ENCODE data around the gene BAG1. TPM values are rescaled to one million over a fixed set of nuclear protein-coding genes. Genes with fewer than 3 reads are reported as not detected.
A peak's percentile ranks its signal among the peaks of the same experiment; 100 is the strongest.

The BAG1 gene
- polyA plus RNA-seq, 4 donors: 66.7 to 194 (median 132) TPM

DNA sequence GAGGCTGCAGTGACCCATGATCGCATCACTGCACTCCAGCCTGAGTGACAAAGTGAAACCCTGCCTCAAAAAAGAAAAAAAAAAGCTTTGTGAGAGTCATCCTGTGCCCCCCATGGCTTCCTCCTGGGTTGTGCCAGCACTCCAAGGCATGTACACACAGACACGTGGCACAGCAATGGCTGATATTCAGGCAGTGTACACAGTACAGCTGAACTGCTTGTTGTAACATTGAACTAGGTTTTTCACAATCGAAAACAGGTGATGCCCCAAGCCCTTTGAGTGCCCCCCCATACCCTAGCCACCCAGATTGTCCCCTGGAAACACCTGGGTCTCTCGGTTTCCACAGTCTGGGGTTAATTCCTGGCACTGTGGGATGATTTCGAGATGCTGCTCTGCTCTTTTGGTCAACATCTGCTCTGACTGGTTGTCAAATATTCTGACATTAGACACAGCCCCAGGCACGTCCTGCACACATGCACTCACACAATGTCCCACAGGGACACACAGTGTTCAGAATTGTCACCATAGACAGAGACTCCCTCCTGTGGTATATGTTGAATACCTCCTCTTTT is 15.3 kb downstream of the BAG1 start:
- no peak overlapping the region for H3K4me3 ChIP-seq (ENCODE audit: low read depth in 1 of 3, low read length in 3 of 3)
- 75 to 79% (median 77%) methylated on average over 6 of the region's 6 CpGs for WGBS, 3 donors
- peaks cover 0 to 5% (median 0%) of the 10 kb centered on the region in 3 donors for H3K4me1 ChIP-seq (ENCODE audit: control insufficient read depth in 3 of 3, insufficient read depth in 2 of 3, low read depth in 1 of 3, low read length in 2 of 3)
- H3K9me3 ChIP-seq (ENCODE audit: control insufficient read depth in 2 of 2, insufficient read depth in 1 of 2, low read depth in 1 of 2, low read length in 1 of 2): no peaks in the 10 kb centered on the region
- H3K27me3 ChIP-seq (ENCODE audit: control insufficient read depth in 3 of 3, insufficient read depth in 3 of 3, low read length in 3 of 3): no peaks in the 10 kb centered on the region
- DNase-seq: no peak
- H3K36me3 ChIP-seq (ENCODE audit: control insufficient read depth in 3 of 3, insufficient read depth in 2 of 3, low read depth in 1 of 3, low read length in 3 of 3): peaks cover under 1 to 50% (median 11%) of the 10 kb centered on the region in 3 donors
- no peak overlapping the region for H3K27ac ChIP-seq (ENCODE audit: low read depth in 1 of 3, low read length in 2 of 3)
- FAIRE-seq: no peak

DNA sequence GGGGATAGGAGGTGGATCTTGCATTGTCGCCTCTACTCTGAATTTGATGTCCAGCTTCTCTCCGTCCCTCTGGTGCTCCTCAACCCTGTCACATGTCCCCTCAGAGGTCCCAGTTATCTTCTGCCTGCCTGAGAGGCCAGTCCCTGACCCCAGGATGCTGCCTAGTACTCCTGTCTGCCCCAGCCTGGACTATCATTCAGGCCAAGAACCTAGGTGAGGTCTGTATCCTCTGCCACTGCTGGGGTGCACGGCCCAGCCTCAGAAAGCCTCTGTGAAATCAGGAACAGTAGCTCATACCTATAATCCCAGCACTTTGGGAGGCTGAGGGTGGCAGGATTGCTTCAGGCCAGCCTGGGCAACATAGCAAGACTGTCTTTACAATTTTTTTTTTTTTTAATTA is 15.9 kb downstream of the BAG1 start:
- H3K27me3 ChIP-seq (ENCODE audit: control insufficient read depth in 3 of 3, insufficient read depth in 3 of 3, low read length in 3 of 3): no peaks in the 10 kb centered on the region
- peaks cover 0 to 45% (median 10%) of the 10 kb centered on the region in 3 donors for H3K36me3 ChIP-seq (ENCODE audit: control insufficient read depth in 3 of 3, insufficient read depth in 2 of 3, low read depth in 1 of 3, low read length in 3 of 3)
- no peak overlapping the region for H3K27ac ChIP-seq (ENCODE audit: low read depth in 1 of 3, low read length in 2 of 3)
- DNase-seq: no peak
- H3K4me1 ChIP-seq (ENCODE audit: control insufficient read depth in 3 of 3, insufficient read depth in 2 of 3, low read depth in 1 of 3, low read length in 2 of 3): peaks cover 0 to 8% (median 0%) of the 10 kb centered on the region in 3 donors
- WGBS, 3 donors: 92 to 98% (median 95%) methylated on average over 3 of the region's 3 CpGs
- no peak overlapping the region for H3K4me3 ChIP-seq (ENCODE audit: low read depth in 1 of 3, low read length in 3 of 3)
- no peaks in the 10 kb centered on the region for H3K9me3 ChIP-seq (ENCODE audit: control insufficient read depth in 2 of 2, insufficient read depth in 1 of 2, low read depth in 1 of 2, low read length in 1 of 2)
- FAIRE-seq: no peak

DNA sequence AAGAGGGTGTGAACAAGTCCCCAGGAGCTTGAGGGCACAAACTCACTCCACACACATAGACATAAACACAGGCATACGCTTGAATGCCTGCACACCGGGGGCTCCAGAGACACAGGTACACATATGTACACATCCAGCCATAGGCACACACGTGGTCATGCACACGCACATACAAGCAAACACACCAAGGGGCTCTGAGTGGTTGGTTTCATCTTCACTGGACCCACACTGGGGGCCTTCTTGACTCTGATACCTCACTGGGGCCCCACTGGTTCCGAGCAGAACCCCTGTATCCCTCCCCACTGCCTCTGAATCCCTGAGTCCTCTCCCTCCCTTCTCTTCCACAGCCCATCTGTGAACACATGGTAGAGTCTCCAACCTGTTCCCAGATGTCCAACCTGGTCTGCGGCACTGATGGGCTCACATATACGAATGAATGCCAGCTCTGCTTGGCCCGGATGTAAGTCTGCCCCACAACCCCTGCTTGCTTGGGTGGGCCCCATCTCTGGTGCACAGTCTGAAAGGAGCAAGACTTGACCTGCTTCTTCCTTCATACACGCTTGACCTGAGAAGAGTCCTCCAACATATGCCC is 18.1 kb downstream of the BAG1 start:
- Histone ChIP-seq H3K4me3 (ENCODE audit: low read depth in 1 of 3, low read length in 3 of 3) (no peak overlapping the region), H3K27me3 (ENCODE audit: control insufficient read depth in 3 of 3, insufficient read depth in 3 of 3, low read length in 3 of 3) (no peaks in the 10 kb centered on the region), H3K27ac (ENCODE audit: low read depth in 1 of 3, low read length in 2 of 3) (no peak overlapping the region), H3K9me3 (ENCODE audit: control insufficient read depth in 2 of 2, insufficient read depth in 1 of 2, low read depth in 1 of 2, low read length in 1 of 2) (no peaks in the 10 kb centered on the region), H3K4me1 (ENCODE audit: control insufficient read depth in 3 of 3, insufficient read depth in 2 of 3, low read depth in 1 of 3, low read length in 2 of 3) (peaks cover 0 to 3% (median 0%) of the 10 kb centered on the region in 3 donors), H3K36me3 (ENCODE audit: control insufficient read depth in 3 of 3, insufficient read depth in 2 of 3, low read depth in 1 of 3, low read length in 3 of 3) (peaks cover 0 to 27% (median 3%) of the 10 kb centered on the region in 3 donors)
- 91 to 93% (median 92%) methylated on average over 9 of the region's 9 CpGs for WGBS, 3 donors
- DNase-seq (no peak), FAIRE-seq (no peak)

DNA sequence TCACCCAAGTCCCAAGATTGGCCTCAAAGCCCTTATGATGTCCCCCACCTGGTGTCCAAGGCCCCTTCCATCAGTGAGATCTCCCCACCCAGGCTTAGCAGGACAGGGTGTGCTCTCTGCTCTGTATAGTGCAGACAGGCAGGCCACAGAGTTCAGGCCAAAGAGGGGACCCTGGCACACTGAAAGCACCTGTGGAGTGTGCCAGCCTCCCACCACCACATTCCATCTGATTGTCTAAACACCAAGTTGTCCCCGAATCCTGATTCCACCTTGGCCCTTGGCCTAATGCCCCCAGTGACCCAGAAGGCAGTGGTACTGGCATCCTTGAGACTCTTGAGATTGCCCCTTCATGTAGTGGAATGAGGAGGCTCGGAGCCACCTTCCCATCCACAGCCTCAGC is 19.2 kb downstream of the BAG1 start:
- DNase-seq (no peak), FAIRE-seq (no peak)
- Histone ChIP-seq H3K36me3 (ENCODE audit: control insufficient read depth in 3 of 3, insufficient read depth in 2 of 3, low read depth in 1 of 3, low read length in 3 of 3) (peaks cover 0 to 20% (median 3%) of the 10 kb centered on the region in 3 donors), H3K4me1 (ENCODE audit: control insufficient read depth in 3 of 3, insufficient read depth in 2 of 3, low read depth in 1 of 3, low read length in 2 of 3) (peaks cover 0 to 3% (median 0%) of the 10 kb centered on the region in 3 donors), H3K9me3 (ENCODE audit: control insufficient read depth in 2 of 2, insufficient read depth in 1 of 2, low read depth in 1 of 2, low read length in 1 of 2) (no peaks in the 10 kb centered on the region), H3K27ac (ENCODE audit: low read depth in 1 of 3, low read length in 2 of 3) (no peak overlapping the region), H3K4me3 (ENCODE audit: low read depth in 1 of 3, low read length in 3 of 3) (no peak overlapping the region), H3K27me3 (ENCODE audit: control insufficient read depth in 3 of 3, insufficient read depth in 3 of 3, low read length in 3 of 3) (no peaks in the 10 kb centered on the region)
- 93 to 95% (median 94%) methylated on average over 2 of the region's 2 CpGs for WGBS, 3 donors

DNA sequence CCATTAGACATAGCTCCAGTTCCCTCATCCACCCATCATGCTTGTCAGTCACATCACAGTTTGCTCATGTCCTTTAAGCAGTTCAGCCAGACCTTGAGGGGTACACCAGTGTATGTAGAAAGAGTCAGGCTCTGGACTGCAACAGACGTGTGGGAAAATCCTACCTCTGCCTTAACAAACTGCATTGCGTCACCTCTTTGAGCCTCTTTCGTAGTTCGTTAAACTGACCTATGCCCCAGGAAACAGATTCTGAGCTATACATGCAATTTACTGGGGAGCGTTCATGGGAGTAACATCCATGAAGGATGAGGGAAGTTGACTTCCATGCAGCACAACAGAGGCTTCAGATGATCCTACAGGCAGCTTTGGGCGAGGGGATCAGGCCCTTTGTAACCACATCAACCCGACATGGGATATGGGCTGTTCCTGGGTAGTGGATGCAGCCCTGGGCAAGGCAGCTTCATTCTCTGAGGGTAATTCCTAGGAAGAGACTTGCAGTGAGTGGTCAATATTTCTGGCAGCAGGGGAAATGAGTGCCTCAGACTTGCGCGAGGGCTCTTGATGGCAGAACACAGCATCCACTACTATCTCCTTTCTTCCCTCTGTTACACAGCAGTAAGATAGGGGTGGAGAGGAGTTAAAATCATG is 20.2 kb downstream of the BAG1 start:
- Histone ChIP-seq H3K36me3 (ENCODE audit: control insufficient read depth in 3 of 3, insufficient read depth in 2 of 3, low read depth in 1 of 3, low read length in 3 of 3) (peaks cover 0 to 15% (median 3%) of the 10 kb centered on the region in 3 donors), H3K4me1 (ENCODE audit: control insufficient read depth in 3 of 3, insufficient read depth in 2 of 3, low read depth in 1 of 3, low read length in 2 of 3) (peaks cover 0 to 3% (median 0%) of the 10 kb centered on the region in 3 donors), H3K27ac (ENCODE audit: low read depth in 1 of 3, low read length in 2 of 3) (peak overlapping the region in 2 of 3 donors; percentile 8 to 41), H3K9me3 (ENCODE audit: control insufficient read depth in 2 of 2, insufficient read depth in 1 of 2, low read depth in 1 of 2, low read length in 1 of 2) (no peaks in the 10 kb centered on the region), H3K4me3 (ENCODE audit: low read depth in 1 of 3, low read length in 3 of 3) (no peak overlapping the region), H3K27me3 (ENCODE audit: control insufficient read depth in 3 of 3, insufficient read depth in 3 of 3, low read length in 3 of 3) (no peaks in the 10 kb centered on the region)
- DNase-seq (peak; percentile 68 to 83), FAIRE-seq (no peak)
- WGBS, 3 donors: 56 to 73% (median 60%) methylated on average over 9 of the region's 9 CpGs

DNA sequence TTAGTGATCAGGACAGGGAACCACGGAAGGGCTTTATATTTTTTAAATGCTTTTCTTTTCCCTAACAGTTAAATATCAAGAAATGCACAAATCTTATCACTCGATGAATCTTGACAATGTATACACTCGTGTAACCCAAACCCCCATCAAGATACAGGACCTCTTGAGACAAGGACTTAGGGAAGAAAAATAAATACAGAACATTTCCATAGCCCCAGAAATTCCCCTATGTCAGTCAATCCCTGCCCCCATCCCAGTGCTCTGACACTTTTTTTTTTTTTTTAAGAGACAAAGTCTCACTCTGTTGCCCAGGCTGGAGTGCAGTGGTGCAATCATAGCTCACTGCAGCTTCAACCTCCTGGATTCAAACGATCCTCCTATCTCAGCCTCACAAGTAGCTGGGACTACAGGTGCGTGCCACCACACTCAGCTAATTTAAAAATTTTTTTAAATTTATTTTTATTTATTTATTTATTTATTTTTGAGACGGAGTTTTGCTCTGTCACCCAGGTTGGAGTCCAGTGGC is 21.8 kb downstream of the BAG1 start:
- Histone ChIP-seq H3K4me3 (ENCODE audit: low read depth in 1 of 3, low read length in 3 of 3) (no peak overlapping the region), H3K4me1 (ENCODE audit: control insufficient read depth in 3 of 3, insufficient read depth in 2 of 3, low read depth in 1 of 3, low read length in 2 of 3) (peaks cover 0 to 3% (median 0%) of the 10 kb centered on the region in 3 donors), H3K36me3 (ENCODE audit: control insufficient read depth in 3 of 3, insufficient read depth in 2 of 3, low read depth in 1 of 3, low read length in 3 of 3) (peaks cover 0 to 2% (median 0%) of the 10 kb centered on the region in 3 donors), H3K27ac (ENCODE audit: low read depth in 1 of 3, low read length in 2 of 3) (no peak overlapping the region), H3K9me3 (ENCODE audit: control insufficient read depth in 2 of 2, insufficient read depth in 1 of 2, low read depth in 1 of 2, low read length in 1 of 2) (no peaks in the 10 kb centered on the region), H3K27me3 (ENCODE audit: control insufficient read depth in 3 of 3, insufficient read depth in 3 of 3, low read length in 3 of 3) (no peaks in the 10 kb centered on the region)
- no peak for FAIRE-seq
- DNase-seq: no peak
- 77 to 80% (median 80%) methylated on average over 6 of the region's 6 CpGs for WGBS, 3 donors

DNA sequence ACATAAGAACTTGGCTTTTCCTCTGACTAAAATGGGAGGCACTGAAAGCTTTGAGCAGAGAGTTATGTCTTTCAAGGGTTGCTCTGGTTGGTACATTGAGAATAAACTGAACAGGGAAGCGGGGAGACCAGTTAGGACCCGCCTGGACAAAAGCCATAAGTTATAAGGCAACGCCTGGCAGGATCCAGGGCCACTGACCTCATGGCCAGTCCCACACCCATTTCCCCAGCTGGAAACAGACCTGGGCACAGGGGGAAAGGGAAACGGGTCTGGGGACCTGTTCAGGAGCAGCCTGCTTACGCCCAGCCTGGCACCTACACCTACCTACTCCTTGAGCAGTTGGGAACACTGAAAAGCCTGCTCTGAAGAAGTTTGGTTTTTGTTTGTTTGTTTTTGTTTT is 23.2 kb downstream of the BAG1 start:
- H3K36me3 ChIP-seq (ENCODE audit: control insufficient read depth in 3 of 3, insufficient read depth in 2 of 3, low read depth in 1 of 3, low read length in 3 of 3): no peaks in the 10 kb centered on the region
- FAIRE-seq (no peak), DNase-seq (no peak)
- H3K4me1 ChIP-seq (ENCODE audit: control insufficient read depth in 3 of 3, insufficient read depth in 2 of 3, low read depth in 1 of 3, low read length in 2 of 3): peaks cover 0 to 3% (median 0%) of the 10 kb centered on the region in 3 donors
- H3K9me3 ChIP-seq (ENCODE audit: control insufficient read depth in 2 of 2, insufficient read depth in 1 of 2, low read depth in 1 of 2, low read length in 1 of 2): no peaks in the 10 kb centered on the region
- H3K4me3 ChIP-seq (ENCODE audit: low read depth in 1 of 3, low read length in 3 of 3): no peak overlapping the region
- H3K27ac ChIP-seq (ENCODE audit: low read depth in 1 of 3, low read length in 2 of 3): peak overlapping the region in 2 of 3 donors; percentile 7 to 41
- H3K27me3 ChIP-seq (ENCODE audit: control insufficient read depth in 3 of 3, insufficient read depth in 3 of 3, low read length in 3 of 3): peaks cover 0 to 2% (median 0%) of the 10 kb centered on the region in 3 donors
- 61 to 70% (median 61%) methylated on average over 5 of the region's 5 CpGs for WGBS, 3 donors

DNA sequence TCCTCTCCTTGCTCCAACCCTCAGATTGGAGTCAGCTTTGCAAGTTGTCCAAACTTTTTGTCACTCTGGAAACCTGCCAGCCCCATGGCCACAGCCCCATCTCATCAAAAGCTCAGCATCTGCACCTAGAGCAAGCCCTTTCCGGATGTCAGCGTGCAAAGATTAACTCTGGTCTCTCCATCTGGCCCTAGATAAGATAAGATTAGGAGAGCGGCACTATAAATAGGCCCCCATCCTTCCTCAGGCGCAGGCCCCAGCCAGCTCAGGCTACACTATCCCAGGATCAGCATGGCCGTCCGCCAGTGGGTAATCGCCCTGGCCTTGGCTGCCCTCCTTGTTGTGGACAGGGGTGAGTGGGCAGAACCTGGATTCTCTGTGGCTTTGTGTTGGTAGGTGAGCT is 24.6 kb downstream of the BAG1 start, which contains the start of gene SPINK4:
Gene SPINK4 (plus strand): TSS at position 247 of the 400 bp plus-strand sequence. CDS start 42 bp downstream, at position 289.
- Histone ChIP-seq H3K9me3 (ENCODE audit: control insufficient read depth in 2 of 2, insufficient read depth in 1 of 2, low read depth in 1 of 2, low read length in 1 of 2) (no peaks in the 10 kb centered on the region), H3K27ac (ENCODE audit: low read depth in 1 of 3, low read length in 2 of 3) (peak within 1 kb of the TSS in 1 of 3 donors; percentile 45), H3K27me3 (ENCODE audit: control insufficient read depth in 3 of 3, insufficient read depth in 3 of 3, low read length in 3 of 3) (peaks cover 0 to 2% (median 0%) of the 10 kb centered on the region in 3 donors), H3K36me3 (ENCODE audit: control insufficient read depth in 3 of 3, insufficient read depth in 2 of 3, low read depth in 1 of 3, low read length in 3 of 3) (no peaks in the 10 kb centered on the region), H3K4me1 (ENCODE audit: control insufficient read depth in 3 of 3, insufficient read depth in 2 of 3, low read depth in 1 of 3, low read length in 2 of 3) (peaks cover 0 to 3% (median 0%) of the 10 kb centered on the region in 3 donors), H3K4me3 (ENCODE audit: low read depth in 1 of 3, low read length in 3 of 3) (no peak within 1 kb of the TSS)
- DNase-seq (peak; percentile 34 to 44), FAIRE-seq (no peak)
- WGBS, 3 donors: 9 to 28% (median 26%) methylated on average over 7 of the region's 7 CpGs
